GM19324 (cell line): Measurements from ENCODE around the gene SMIM31.

Experiments used
- ATAC-seq: cut with Tn5 transposase; IDR thresholded peaks from one replicate; pipeline ENCODE4 v1.9.1; 2021; ENCODE audit warnings: mild to moderate bottlenecking, moderate library complexity; ENCODE audit not compliant: unreplicated experiment, low FRiP score

The SMIM31 gene

GRCh38 chr4:164753873-164754488, at the start of gene SMIM31:
TSS of gene SMIM31 (plus strand) at chr4:164754131. CDS start at chr4:164770444, 16,313 bp downstream.
- ATAC-seq, result no peak

GRCh38 chr4:164706675-164707074, 47.3 kb upstream of the SMIM31 start:
- ATAC-seq, result no peak

GRCh38 chr4:164716901-164717300, 37.0 kb upstream of the SMIM31 start:
- ATAC-seq, result peak; percentile 88

GRCh38 chr4:164718827-164719226, 35.1 kb upstream of the SMIM31 start:
- ATAC-seq, result no peak

- ATAC-seq, result no peak
Observed at GRCh38 chr4:164725066-164725465, 28.9 kb upstream of the SMIM31 start.

GRCh38 chr4:164730705-164731393, 23.1 kb upstream of the SMIM31 start:
- no peak for ATAC-seq

- peak; percentile 58 for ATAC-seq
Observed at GRCh38 chr4:164731827-164732474, 22.0 kb upstream of the SMIM31 start.

GRCh38 chr4:164734484-164734883, 19.4 kb upstream of the SMIM31 start:
- ATAC-seq, result no peak

GRCh38 chr4:164748375-164748774, 5.6 kb upstream of the SMIM31 start:
- ATAC-seq, result no peak

GRCh38 chr4:164755432-164755831, 1.5 kb downstream of the SMIM31 start:
- no peak for ATAC-seq

- ATAC-seq, result no peak
Observed at GRCh38 chr4:164756686-164757085, 2.8 kb downstream of the SMIM31 start.

- no peak for ATAC-seq
Observed at GRCh38 chr4:164761241-164761640, 7.3 kb downstream of the SMIM31 start.

GRCh38 chr4:164761746-164762275, 7.9 kb downstream of the SMIM31 start:
- no peak for ATAC-seq

- no peak for ATAC-seq
Observed at GRCh38 chr4:164765096-164765495, 11.2 kb downstream of the SMIM31 start.

GRCh38 chr4:164765833-164766232, 11.9 kb downstream of the SMIM31 start:
- ATAC-seq, result no peak

- no peak for ATAC-seq
Observed at GRCh38 chr4:164768516-164768915, 14.6 kb downstream of the SMIM31 start.

GRCh38 chr4:164770010-164770724, 16.2 kb downstream of the SMIM31 start:
- no peak for ATAC-seq

- no peak for ATAC-seq
Observed at GRCh38 chr4:164771088-164771487, 17.2 kb downstream of the SMIM31 start.

GRCh38 chr4:164772076-164772475, 18.1 kb downstream of the SMIM31 start:
- no peak for ATAC-seq

GRCh38 chr4:164779080-164779479, 25.1 kb downstream of the SMIM31 start:
- ATAC-seq, result no peak

GRCh38 chr4:164779811-164780216, 25.9 kb downstream of the SMIM31 start:
- ATAC-seq, result no peak
